Regular cardiac myocyte (primary cell): Measurements from ENCODE around the gene ARHGEF10L. TPM values are rescaled to one million over a fixed set of nuclear protein-coding genes. Genes with fewer than 3 reads are reported as not detected.

ENCODE experiments used
- total RNA-seq: library from RNA; depleted of rRNA; stranded (reverse); fragments of >200 nt; gene quantifications from 2 replicates; pipeline ENCODE4 v1.2.3, GENCODE V29; 2014

ARHGEF10L gene
- total RNA-seq = 18.6 and 20.1 TPM in 2 replicates

GRCh38 chr1:17539477-17540254 is at the start of gene ARHGEF10L:
ARHGEF10L (plus strand) TSS chr1:17539698; CDS start chr1:17580596, 40,898 bp downstream.

Other genes starting within 250 kb of the ARHGEF10L start
- gene PADI4, start 231.5 kb upstream of the ARHGEF10L start, total RNA-seq = not detected in 2 replicates
- gene PADI6, start 167.5 kb upstream of the ARHGEF10L start, total RNA-seq = not detected in 2 replicates
- gene RCC2, start 100.0 kb upstream of the ARHGEF10L start, total RNA-seq = 39.2 and 95.9 TPM in 2 replicates
- gene ACTL8, start 215.6 kb downstream of the ARHGEF10L start, total RNA-seq = 0.19 TPM in 1 of 2 replicates, not detected in the other